Lower leg skin (tissue), 4 donors: Measurements from ENCODE around the gene DLG2. TPM values are rescaled to one million over a fixed set of nuclear protein-coding genes. Genes with fewer than 3 reads are reported as not detected.

Experiments used
- DNase-seq, 2 donors: peaks; one replicate each; pipeline ENCODE4 v3.0.0-alpha.2; 2019; ENCODE audit warnings: low spot score in 2 of 2
- H3K4me3 ChIP-seq: fragments of 200-600 bp; sonication (generic); 2 replicates; pipeline ENCODE4 v1.5.1; 2017; ENCODE audit warnings: mild to moderate bottlenecking, low read depth; ENCODE audit not compliant: poor library complexity, severe bottlenecking
- CTCF ChIP-seq, 3 donors: fragments of 450-650 bp; IDR thresholded peaks; one replicate each; pipeline ENCODE4 v1.5.1; 2016; ENCODE audit warnings: antibody characterized with exemption in 3 of 3, mild to moderate bottlenecking in 3 of 3, moderate library complexity in 2 of 3
- POLR2A ChIP-seq, 2 donors: fragments of 450-650 bp; IDR thresholded peaks; one replicate each; pipeline ENCODE4 v1.6.1; 2016 to 2017; ENCODE audit warnings: antibody characterized with exemption in 2 of 2, mild to moderate bottlenecking in 1 of 2, moderate library complexity in 1 of 2
- WGBS, 2 donors: methylation state at CpG; one replicate each; pipeline ENCODE4 v1.1.5; 2018; 5-methylcytosine and 5-hydroxymethylcytosine counted together
- intact Hi-C: fragments of 100-400 bp; cut with DNase I; formaldehyde crosslinking; loops from one replicate; pipeline ENCODE4 v1.15.0; 2023; ENCODE audit warnings: low total_unique reads
- total RNA-seq, 4 donors: library from RNA; depleted of rRNA; stranded (reverse); fragments of >200 nt; gene quantifications; one replicate each; pipeline ENCODE4 v1.1.0, GENCODE V29; 2016

The DLG2 gene
- total RNA-seq, 4 donors from 2014 or later = 37.6 to 68.3 (median 46.0) TPM

- 59 to 61% methylated on average over 3 of the region's 3 CpGs for WGBS, 2 donors
- intact Hi-C loops = no loop called here
- TF ChIP-seq CTCF (IDR thresholded peaks at IDR 0.05) (no peak), POLR2A (IDR thresholded peaks at IDR 0.05) (no peak)
- DNase-seq = no peak
- no peak overlapping the region for H3K4me3 ChIP-seq
Observed at GRCh38 chr11:85589373-85589772, 37.8 kb downstream of the DLG2 start.

- no peak for TF ChIP-seq CTCF (IDR thresholded peaks at IDR 0.05)
- TF ChIP-seq POLR2A (IDR thresholded peaks at IDR 0.05) = no peak
- DNase-seq = no peak
- H3K4me3 ChIP-seq = no peak overlapping the region
- intact Hi-C loops = no loop called here
- 77 to 81% methylated on average over 2 of the region's 2 CpGs for WGBS, 2 donors
Observed at GRCh38 chr11:85582111-85582510, 45.0 kb downstream of the DLG2 start.

- intact Hi-C loops = no loop called here
- no peak overlapping the region for H3K4me3 ChIP-seq
- WGBS, 2 donors = 100% methylated on average over 1 of the region's 1 CpG
- no peak for TF ChIP-seq CTCF (IDR thresholded peaks at IDR 0.05)
- no peak for TF ChIP-seq POLR2A (IDR thresholded peaks at IDR 0.05)
- no peak for DNase-seq
Observed at GRCh38 chr11:85575388-85575787, 51.8 kb downstream of the DLG2 start.

GRCh38 chr11:85572056-85572455, 55.1 kb downstream of the DLG2 start:
- WGBS, 2 donors = 73 to 75% methylated on average over 2 of the region's 2 CpGs
- no peak for DNase-seq
- TF ChIP-seq CTCF (IDR thresholded peaks at IDR 0.05) (no peak), POLR2A (IDR thresholded peaks at IDR 0.05) (no peak)
- intact Hi-C loops = no loop called here
- no peak overlapping the region for H3K4me3 ChIP-seq

- no peak for DNase-seq
- intact Hi-C loops = no loop called here
- TF ChIP-seq POLR2A (IDR thresholded peaks at IDR 0.05) (no peak), CTCF (IDR thresholded peaks at IDR 0.05) (no peak)
- WGBS, 2 donors = 91% methylated on average over 4 of the region's 4 CpGs
- no peak overlapping the region for H3K4me3 ChIP-seq
Observed at GRCh38 chr11:85569525-85569924, 57.6 kb downstream of the DLG2 start.

GRCh38 chr11:85558411-85558810, 68.7 kb downstream of the DLG2 start:
- H3K4me3 ChIP-seq = no peak overlapping the region
- no peak for DNase-seq
- no peak for TF ChIP-seq CTCF (IDR thresholded peaks at IDR 0.05)
- no peak for TF ChIP-seq POLR2A (IDR thresholded peaks at IDR 0.05)
- 91% methylated on average over 2 of the region's 2 CpGs for WGBS, 2 donors
- intact Hi-C loops = no loop called here
